Neuronal stem cell (in vitro differentiated cells): Measurements from ENCODE around the gene GUCA1A.
"Not testable (repeated sequence)": the region's sequence is repeated elsewhere in the genome, so short reads cannot be mapped to it uniquely, and the experiment has no call there.

Source experiments
- DNase-seq: peaks from one replicate; pipeline ENCODE4 v3.0.0-alpha.2; 2013; ENCODE audit warnings: low spot score
- H2AFZ ChIP-seq: one replicate; pipeline ENCODE4 v1.6.1; 2013; ENCODE audit warnings: mild to moderate bottlenecking, low read length, inconsistent platforms
- H2AK5ac ChIP-seq: 2 replicates; pipeline ENCODE4 v1.6.1; 2013; ENCODE audit warnings: low read depth, mild to moderate bottlenecking, inconsistent platforms, low read length, moderate library complexity, mixed read lengths
- H2BK120ac ChIP-seq: 2 replicates; pipeline ENCODE4 v1.6.1; 2013; ENCODE audit warnings: low read depth, mild to moderate bottlenecking, inconsistent platforms, low read length, moderate library complexity, mixed read lengths
- H2BK12ac ChIP-seq: one replicate; pipeline ENCODE4 v1.6.1; 2013; ENCODE audit warnings: low read length, inconsistent platforms
- H2BK15ac ChIP-seq: 2 replicates; pipeline ENCODE4 v1.6.1; 2013; ENCODE audit warnings: mild to moderate bottlenecking, low read length, inconsistent platforms, mixed read lengths
- H2BK5ac ChIP-seq: one replicate; pipeline ENCODE4 v1.6.1; 2013; ENCODE audit warnings: inconsistent platforms, mild to moderate bottlenecking, low read length, moderate library complexity
- H3K14ac ChIP-seq: one replicate; pipeline ENCODE4 v1.6.1; 2013; ENCODE audit warnings: low read length, inconsistent platforms
- H3K18ac ChIP-seq: 2 replicates; pipeline ENCODE4 v1.6.1; 2013; ENCODE audit warnings: low read length, inconsistent platforms
- H3K23ac ChIP-seq: 2 replicates; pipeline ENCODE4 v1.6.1; 2013; ENCODE audit warnings: low read depth, mild to moderate bottlenecking, mixed read lengths, low read length, inconsistent platforms; ENCODE audit not compliant: poor library complexity
- H3K27ac ChIP-seq: replicated peaks from 3 replicates; pipeline ENCODE4 v1.5.1; 2013; ENCODE audit warnings: low read length, inconsistent platforms
- H3K27me3 ChIP-seq, 3 experiments: 2 replicates each; pipeline ENCODE4 v1.6.1; 2013; ENCODE audit warnings: low read length in 3 of 3, mild to moderate bottlenecking in 2 of 3, inconsistent platforms in 1 of 3, low read depth in 1 of 3, mixed read lengths in 1 of 3, moderate library complexity in 1 of 3; ENCODE audit not compliant: control insufficient read depth in 3 of 3, insufficient read depth in 3 of 3
- H3K36me3 ChIP-seq, 2 donors: replicated peaks in 1 of 2; 2 replicates each; pipeline ENCODE4 v1.6.1; 2013; ENCODE audit warnings: low read length in 2 of 2; ENCODE audit not compliant: control insufficient read depth in 2 of 2, insufficient read depth in 2 of 2
- H3K4ac ChIP-seq: 2 replicates; pipeline ENCODE4 v1.6.1; 2013; ENCODE audit warnings: inconsistent platforms, mild to moderate bottlenecking, low read length, moderate library complexity
- H3K4me1 ChIP-seq, 2 donors: 1 replicate in 1 of 2; 2 replicates in 1 of 2; pipeline ENCODE4 v1.6.1; 2013; ENCODE audit warnings: low read length in 2 of 2, low read depth in 1 of 2; ENCODE audit not compliant: control insufficient read depth in 2 of 2, insufficient read depth in 1 of 2
- H3K4me2 ChIP-seq: one replicate; pipeline ENCODE4 v1.6.1; 2013; ENCODE audit warnings: mild to moderate bottlenecking, low read length, inconsistent platforms; ENCODE audit not compliant: insufficient read depth, poor library complexity, severe bottlenecking
- H3K4me3 ChIP-seq, 2 donors: 2 replicates each; pipeline ENCODE4 v1.5.1; 2013; ENCODE audit warnings: low read length in 2 of 2, mild to moderate bottlenecking in 2 of 2, inconsistent platforms in 1 of 2, moderate library complexity in 1 of 2
- H3K79me1 ChIP-seq: one replicate; pipeline ENCODE4 v1.6.1; 2013; ENCODE audit warnings: low read depth, mild to moderate bottlenecking, inconsistent platforms, low read length, moderate library complexity
- H3K9ac ChIP-seq: one replicate; pipeline ENCODE4 v1.6.1; 2013; ENCODE audit warnings: mild to moderate bottlenecking, low read depth, low read length, inconsistent platforms; ENCODE audit not compliant: poor library complexity
- H3K9me3 ChIP-seq, 2 donors: replicated peaks in 1 of 2; 2 replicates each; pipeline versions ENCODE3 to v1.6.1; 2013; ENCODE audit warnings: low read length in 2 of 2, mild to moderate bottlenecking in 2 of 2, inconsistent platforms in 1 of 2, low read depth in 1 of 2, mixed read lengths in 1 of 2, moderate library complexity in 1 of 2; ENCODE audit not compliant: control insufficient read depth in 2 of 2, insufficient read depth in 1 of 2
- H4K8ac ChIP-seq: one replicate; pipeline ENCODE4 v1.6.1; 2013; ENCODE audit warnings: low read depth, mild to moderate bottlenecking, inconsistent platforms, low read length, moderate library complexity
- H4K91ac ChIP-seq: one replicate; pipeline ENCODE4 v1.6.1; 2013; ENCODE audit warnings: low read length, low read depth, mild to moderate bottlenecking, inconsistent platforms; ENCODE audit not compliant: poor library complexity
- WGBS, 2 donors: extraction: QIAGEN DNeasy Blood & Tissue Kit; methylation state at CpG; one replicate each; pipeline ENCODE4 v1.1.7; 2013; ENCODE audit warnings: missing lambda C conversion rate in 2 of 2, mixed read lengths in 1 of 2; ENCODE audit not compliant: insufficient read length in 2 of 2, insufficient replicate concordance in 1 of 2; ENCODE audit errors: extremely low coverage in 2 of 2; 5-methylcytosine and 5-hydroxymethylcytosine counted together

GUCA1A gene

DNA sequence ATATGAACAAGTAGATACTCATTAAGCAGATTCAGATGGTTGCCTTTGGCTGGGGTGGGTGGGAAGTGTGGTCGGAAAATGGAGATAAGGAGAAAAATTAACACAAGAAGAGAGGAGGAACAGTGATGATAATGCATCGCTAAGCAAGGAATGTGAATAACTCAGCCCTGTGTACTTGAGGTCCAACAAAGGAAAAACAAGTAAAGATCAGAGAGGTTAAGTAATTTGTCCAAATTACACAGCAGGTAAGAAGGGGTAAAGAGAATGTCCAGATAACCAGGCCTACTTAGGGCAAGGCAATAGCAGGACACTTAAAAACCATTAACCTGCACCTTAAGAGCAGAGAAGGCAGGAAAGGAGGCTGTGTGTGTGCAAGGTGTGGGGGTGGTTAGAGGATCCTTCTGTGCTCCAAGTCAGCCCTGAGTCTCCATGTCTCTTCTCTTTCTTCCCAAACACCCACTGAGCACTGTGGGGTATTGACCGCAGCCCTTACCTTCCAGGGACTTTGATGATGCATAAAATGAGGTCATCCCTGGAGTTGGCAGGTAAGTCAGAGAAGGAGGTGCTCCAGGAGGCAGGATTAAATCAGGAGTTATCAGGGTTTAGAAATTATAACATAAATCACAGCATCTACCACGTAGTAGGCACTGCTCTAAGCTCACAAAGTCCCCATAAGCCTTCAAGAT lies 20.5 kb upstream of the GUCA1A start:
- not testable (repeated sequence) for H4K8ac ChIP-seq, H2BK120ac ChIP-seq, H2AK5ac ChIP-seq, H3K4ac ChIP-seq, H3K18ac ChIP-seq, H3K4me1 ChIP-seq, H3K27ac ChIP-seq, H2BK12ac ChIP-seq, H3K14ac ChIP-seq, H2BK15ac ChIP-seq, H3K4me3 ChIP-seq, H3K4me2 ChIP-seq, H2BK5ac ChIP-seq, H3K79me1 ChIP-seq, H2AFZ ChIP-seq, H3K9me3 ChIP-seq, H3K9ac ChIP-seq, DNase-seq, H4K91ac ChIP-seq, H3K36me3 ChIP-seq, H3K23ac ChIP-seq
- peaks cover 0 to 32% (median 2%) of the 10 kb centered on the region in 3 experiments for H3K27me3 ChIP-seq
- no CpG with 5 or more reads among the region's 4 CpGs for WGBS, 2 donors

DNA sequence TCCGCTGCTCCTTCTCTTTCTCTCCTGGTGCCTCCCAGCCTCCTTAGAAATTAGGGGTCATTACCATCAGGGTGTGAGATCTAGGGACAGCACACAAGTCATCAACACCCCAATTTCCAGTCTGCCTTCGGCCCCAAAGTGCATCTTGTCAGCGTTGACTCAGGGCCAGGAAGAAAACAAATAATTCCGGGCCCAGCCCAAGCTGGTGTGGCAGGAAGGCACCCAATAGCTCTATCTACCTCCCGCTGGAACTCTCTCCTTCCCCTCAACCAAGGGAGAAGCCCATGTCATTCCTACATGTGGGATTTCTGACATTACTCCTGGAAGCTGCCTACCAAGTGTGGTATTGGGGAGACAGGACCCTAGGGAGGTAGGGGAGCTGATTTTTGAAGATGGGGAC lies 19.2 kb upstream of the GUCA1A start:
- Histone ChIP-seq H2AFZ (no peak overlapping the region), H2AK5ac (no peak overlapping the region), H3K4me1 (peaks cover 0 to 9% of the 10 kb centered on the region in 2 donors), H2BK12ac (no peak overlapping the region), H3K79me1 (no peaks in the 10 kb centered on the region), H3K27me3 (peaks cover 0 to 36% (median 2%) of the 10 kb centered on the region in 3 experiments), H3K4me2 (no peak overlapping the region), H2BK120ac (no peak overlapping the region), H3K9me3 (no peaks in the 10 kb centered on the region), H3K27ac (no peak overlapping the region), H3K9ac (no peak overlapping the region), H3K18ac (no peak overlapping the region), H3K36me3 (no peaks in the 10 kb centered on the region), H4K8ac (no peak overlapping the region), H2BK15ac (no peak overlapping the region), H3K4me3 (no peak overlapping the region), H3K14ac (no peak overlapping the region), H4K91ac (no peak overlapping the region), H3K23ac (no peak overlapping the region), H3K4ac (no peak overlapping the region), H2BK5ac (no peak overlapping the region)
- DNase-seq = no peak
- no CpG with 5 or more reads among the region's 5 CpGs for WGBS, 2 donors

DNA sequence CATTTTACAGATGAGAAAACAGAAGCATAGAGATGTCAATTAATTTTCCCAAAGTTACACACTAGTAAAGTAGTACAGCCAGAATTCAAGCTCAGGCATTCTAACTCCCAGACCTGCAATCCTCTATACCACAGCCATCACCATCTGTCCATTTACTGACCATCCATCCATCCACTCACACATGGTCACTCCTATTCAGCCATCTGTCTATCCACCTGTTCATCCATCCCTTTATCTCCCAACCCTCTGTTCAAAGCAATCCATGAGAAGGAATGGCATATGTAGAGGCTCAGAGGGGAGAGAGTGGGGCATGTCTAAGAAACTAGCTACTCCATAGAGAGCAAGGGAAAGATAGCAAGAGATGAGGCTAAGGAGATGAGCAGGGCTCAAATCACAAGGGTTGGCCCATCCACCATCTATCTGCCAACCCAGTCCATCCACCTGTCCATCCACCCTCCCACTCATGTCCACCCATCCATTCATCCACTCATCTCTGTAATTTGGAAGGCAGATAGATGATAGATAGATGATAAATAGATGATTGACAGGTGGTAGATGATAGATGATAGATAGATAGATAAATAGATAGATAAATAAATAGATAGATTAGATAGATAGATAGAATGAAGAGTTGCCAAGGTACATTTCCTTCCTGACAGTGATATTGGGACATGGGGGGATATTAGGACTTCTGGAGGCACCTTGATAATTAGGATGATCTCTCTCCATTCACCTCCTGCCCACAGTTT lies 18.5 kb upstream of the GUCA1A start:
- Histone ChIP-seq H3K9ac (no peak overlapping the region), H3K9me3 (no peaks in the 10 kb centered on the region), H3K27me3 (peaks cover 0 to 35% (median 2%) of the 10 kb centered on the region in 3 experiments), H2BK120ac (no peak overlapping the region), H3K4me3 (no peak overlapping the region), H3K79me1 (no peaks in the 10 kb centered on the region), H3K23ac (no peak overlapping the region), H3K27ac (no peak overlapping the region), H4K91ac (no peak overlapping the region), H4K8ac (no peak overlapping the region), H2BK12ac (no peak overlapping the region), H3K4me2 (no peak overlapping the region), H3K18ac (no peak overlapping the region), H2AFZ (no peak overlapping the region), H3K36me3 (no peaks in the 10 kb centered on the region), H3K14ac (no peak overlapping the region), H3K4me1 (peaks cover 0 to 13% of the 10 kb centered on the region in 2 donors), H3K4ac (no peak overlapping the region), H2BK5ac (no peak overlapping the region), H2AK5ac (no peak overlapping the region), H2BK15ac (no peak overlapping the region)
- DNase-seq = no peak

DNA sequence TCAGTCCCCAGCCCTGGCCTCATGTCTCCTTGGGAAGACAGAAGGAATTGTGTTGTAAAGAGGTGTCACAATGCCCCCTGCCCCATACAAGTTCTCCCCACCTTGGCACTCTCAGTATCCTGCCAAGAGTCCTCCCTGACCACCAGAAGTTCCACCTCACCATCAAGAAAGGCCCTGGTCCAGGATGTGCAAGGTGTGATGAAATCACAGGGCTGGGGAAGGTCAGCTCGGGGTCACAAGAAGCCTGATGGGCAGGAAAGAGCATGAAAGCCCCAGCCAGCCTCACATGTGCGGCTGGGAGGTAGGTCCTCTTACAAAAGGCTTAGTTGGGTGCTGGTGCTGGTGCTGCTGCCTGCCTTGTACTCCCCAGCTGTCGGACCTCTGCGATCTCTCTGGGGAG lies 17.9 kb upstream of the GUCA1A start:
- Histone ChIP-seq H3K27ac (no peak overlapping the region), H3K4me2 (no peak overlapping the region), H2BK120ac (peak overlapping the region; percentile 6), H3K4me1 (peaks cover 0 to 15% of the 10 kb centered on the region in 2 donors), H2AFZ (no peak overlapping the region), H4K8ac (no peak overlapping the region), H3K27me3 (peaks cover 0 to 35% (median 2%) of the 10 kb centered on the region in 3 experiments), H4K91ac (no peak overlapping the region), H3K9ac (no peak overlapping the region), H2BK12ac (peak overlapping the region; percentile 4), H3K23ac (no peak overlapping the region), H3K4me3 (no peak overlapping the region), H3K14ac (no peak overlapping the region), H3K36me3 (no peaks in the 10 kb centered on the region), H2AK5ac (peak overlapping the region; percentile 27), H2BK15ac (no peak overlapping the region), H3K79me1 (no peaks in the 10 kb centered on the region), H3K4ac (no peak overlapping the region), H3K9me3 (no peaks in the 10 kb centered on the region), H3K18ac (peak overlapping the region; percentile 15), H2BK5ac (no peak overlapping the region)
- DNase-seq = no peak
- no CpG with 5 or more reads among the region's 4 CpGs for WGBS, 2 donors
